Gastroesophageal sphincter (tissue), 4 donors: ENCODE results near the gene PODXL2. TPM values are rescaled to one million over a fixed set of nuclear protein-coding genes. Genes with fewer than 3 reads are reported as not detected.
A peak's percentile ranks its signal among the peaks of the same experiment; 100 is the strongest.

ENCODE experiments used
- ATAC-seq: fragments of 150-250 bp; one replicate; pipeline ENCODE4 v1.9.1; 2016; ENCODE audit warnings: mild to moderate bottlenecking, moderate library complexity
- H3K27ac ChIP-seq, 4 donors: fragments of 200-600 bp; sonication (generic) in 3 of 4; 1 replicate in 3 of 4; 2 replicates in 1 of 4; pipeline ENCODE4 v1.5.1; 2016 to 2019
- H3K27me3 ChIP-seq: fragments of 200-600 bp; sonication (generic); one replicate; pipeline ENCODE4 v1.5.1; 2019
- H3K36me3 ChIP-seq, 2 donors: fragments of 200-600 bp; sonication (generic); one replicate each; pipeline ENCODE4 v1.5.1; 2019; ENCODE audit warnings: control low read depth in 1 of 2
- H3K4me1 ChIP-seq, 3 donors: fragments of 200-600 bp; sonication (generic); 1 replicate in 2 of 3; 2 replicates in 1 of 3; pipeline ENCODE4 v1.5.1; 2016 to 2019; ENCODE audit warnings: control low read depth in 2 of 3
- H3K4me3 ChIP-seq, 2 donors: fragments of 200-600 bp; sonication (generic); one replicate each; pipeline ENCODE4 v1.5.1; 2019; ENCODE audit warnings: mild to moderate bottlenecking in 1 of 2, moderate library complexity in 1 of 2
- H3K9me3 ChIP-seq, 3 donors: fragments of 200-600 bp; sonication (generic); one replicate each; pipeline ENCODE4 v1.5.1; 2017 to 2019; ENCODE audit warnings: control low read depth in 2 of 3
- CTCF ChIP-seq, 4 experiments: fragments of 200-600 bp in 2 of 4; fragments of 450-650 bp in 2 of 4; sonication (generic) in 1 of 4; IDR thresholded peaks; one replicate each; pipeline ENCODE4 v1.5.1; 2017 to 2019; ENCODE audit warnings: antibody characterized with exemption in 4 of 4, mild to moderate bottlenecking in 2 of 4, moderate library complexity in 2 of 4
- EP300 ChIP-seq: sonication (generic); formaldehyde crosslinking; IDR thresholded peaks from one replicate; pipeline ENCODE4 v1.6.1; 2017; ENCODE audit warnings: antibody characterized with exemption, mild to moderate bottlenecking
- POLR2A ChIP-seq, 2 donors: fragments of 450-650 bp; IDR thresholded peaks; one replicate each; pipeline ENCODE4 v1.6.1; 2017; ENCODE audit warnings: antibody characterized with exemption in 2 of 2, mild to moderate bottlenecking in 2 of 2, moderate library complexity in 1 of 2
- POLR2AphosphoS5 ChIP-seq: sonication (generic); formaldehyde crosslinking; IDR thresholded peaks from one replicate; pipeline ENCODE4 v1.6.1; 2017; ENCODE audit warnings: antibody characterized with exemption
- WGBS, 2 donors: methylation state at CpG; one replicate each; pipeline ENCODE4 v1.1.5; 2018; ENCODE audit warnings: low coverage in 1 of 2; 5-methylcytosine and 5-hydroxymethylcytosine counted together
- total RNA-seq, 4 donors: library from RNA; depleted of rRNA; stranded (reverse); fragments of >200 nt; gene quantifications; one replicate each; pipeline ENCODE4 v1.1.0, GENCODE V29; 2016

PODXL2 gene
- total RNA-seq, 4 donors from 2014 or later = 1.9 to 2.8 (median 2.3) TPM

DNA sequence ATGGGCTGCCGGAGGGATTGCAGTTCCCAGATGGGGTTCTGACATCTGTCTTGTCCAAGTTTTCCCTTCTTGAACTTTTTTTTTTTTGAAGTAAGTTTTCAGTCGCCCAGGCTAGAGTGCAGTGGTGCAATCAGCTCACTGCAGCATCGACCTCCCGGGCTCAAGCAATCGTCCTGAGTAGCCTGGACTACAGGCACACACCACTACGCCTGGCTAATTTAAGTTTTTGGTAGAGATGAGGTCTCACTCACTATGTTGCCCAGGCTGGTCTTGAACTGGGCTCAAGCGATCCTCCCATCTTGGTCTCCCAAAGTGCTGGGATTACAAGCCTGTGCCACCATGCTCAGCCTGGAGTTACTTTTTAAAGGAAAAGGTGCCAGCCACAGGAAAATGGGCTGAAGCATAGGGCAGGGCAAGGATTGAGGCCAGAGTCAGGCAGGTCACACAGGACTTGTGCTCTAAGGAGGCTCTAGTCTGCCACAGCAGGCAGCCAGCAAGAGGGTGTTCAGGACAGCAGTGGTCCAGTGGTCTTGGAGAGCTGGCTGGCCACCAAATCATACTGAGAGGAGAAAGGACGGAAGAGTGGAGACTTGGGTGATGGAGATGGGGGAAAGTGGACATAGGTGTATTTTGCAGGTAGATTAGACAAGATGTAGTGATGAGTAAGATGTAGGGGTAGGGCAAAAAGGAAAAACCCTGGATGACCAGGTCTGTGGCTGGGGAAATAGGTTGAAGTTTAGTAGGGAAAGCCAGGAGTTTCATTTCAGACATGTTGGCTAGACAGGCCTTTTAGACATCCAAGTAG lies 6.0 kb upstream of the PODXL2 start:
- WGBS, 2 donors = 83 to 89% methylated on average over 3 to 5 of the region's 8 CpGs
- peaks cover 0 to 41% of the 10 kb centered on the region in 2 donors for H3K36me3 ChIP-seq
- H3K4me3 ChIP-seq = no peak overlapping the region
- ATAC-seq = no peak
- no peak overlapping the region for H3K27ac ChIP-seq
- H3K9me3 ChIP-seq = no peaks in the 10 kb centered on the region
- TF ChIP-seq POLR2AphosphoS5 (no peak), POLR2A (IDR thresholded peaks at IDR 0.05) (no peak), EP300 (no peak), CTCF (IDR thresholded peaks at IDR 0.05) (no peak)
- H3K4me1 ChIP-seq = no peaks in the 10 kb centered on the region
- H3K27me3 ChIP-seq = no peaks in the 10 kb centered on the region

DNA sequence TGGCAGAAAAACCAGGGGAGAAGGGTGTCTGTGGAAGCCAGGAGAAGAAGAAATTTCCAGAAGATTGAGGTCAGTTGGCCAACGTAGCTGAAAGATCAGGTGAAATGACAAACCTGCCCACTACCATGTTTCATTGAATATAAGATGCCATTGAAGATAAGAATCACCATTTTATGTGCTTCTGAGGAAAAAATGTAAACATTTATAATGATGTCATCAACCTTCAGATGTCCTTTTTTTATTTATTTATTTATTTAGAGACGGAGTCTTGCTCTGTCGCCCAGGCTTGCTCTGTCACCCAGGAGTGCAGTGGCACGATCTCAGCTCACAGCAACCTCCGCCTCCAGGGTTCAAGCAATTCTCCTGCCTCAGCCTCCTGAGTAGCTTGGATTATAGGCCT lies 4.9 kb upstream of the PODXL2 start:
- Histone ChIP-seq H3K36me3 (peaks cover 0 to 31% of the 10 kb centered on the region in 2 donors), H3K4me3 (no peak overlapping the region), H3K4me1 (peaks cover 0 to 3% (median 0%) of the 10 kb centered on the region in 3 donors), H3K27me3 (no peaks in the 10 kb centered on the region), H3K9me3 (no peaks in the 10 kb centered on the region), H3K27ac (no peak overlapping the region)
- TF ChIP-seq EP300 = no peak
- TF ChIP-seq POLR2AphosphoS5 = no peak
- TF ChIP-seq POLR2A (IDR thresholded peaks at IDR 0.05) = no peak
- TF ChIP-seq CTCF (IDR thresholded peaks at IDR 0.05) = no peak
- WGBS, 2 donors = 84 to 85% methylated on average over 5 of the region's 5 CpGs
- ATAC-seq = no peak

DNA sequence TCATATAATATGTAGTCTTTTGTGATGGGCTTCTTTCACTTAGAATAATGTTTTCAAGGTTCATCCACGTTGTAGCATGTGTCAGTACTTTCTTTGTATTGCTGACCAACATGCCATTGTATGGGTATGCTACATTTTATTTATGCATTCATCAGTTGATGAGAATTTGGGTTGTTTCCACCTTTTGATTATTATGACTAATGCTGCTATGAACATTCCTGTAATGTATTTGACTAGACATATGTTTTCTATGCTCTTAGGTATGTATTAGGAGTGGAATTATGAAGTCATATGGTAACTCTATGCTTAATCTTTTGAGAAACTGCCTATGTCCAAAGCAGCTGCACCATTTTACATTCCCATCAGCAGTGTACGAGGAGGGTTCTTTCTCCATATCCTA lies 3.2 kb upstream of the PODXL2 start:
- TF ChIP-seq POLR2AphosphoS5 = no peak
- Histone ChIP-seq H3K27ac (no peak overlapping the region), H3K27me3 (no peaks in the 10 kb centered on the region), H3K4me1 (peaks cover 0 to 16% (median 8%) of the 10 kb centered on the region in 3 donors), H3K9me3 (no peaks in the 10 kb centered on the region), H3K36me3 (peaks cover 0 to 16% of the 10 kb centered on the region in 2 donors), H3K4me3 (no peak overlapping the region)
- WGBS, 2 donors = 30 to 42% methylated on average over 2 of the region's 2 CpGs
- no peak for ATAC-seq

GRCh38 chr3:127628426-127628787 lies 578 bp upstream of the PODXL2 start:
- no peak overlapping the region for H3K4me3 ChIP-seq
- H3K27me3 ChIP-seq = peaks cover 5% of the 10 kb centered on the region
- peaks cover 0 to 16% (median 8%) of the 10 kb centered on the region in 3 donors for H3K4me1 ChIP-seq
- no peaks in the 10 kb centered on the region for H3K9me3 ChIP-seq
- 51 to 52% methylated on average over 4 of the region's 4 CpGs for WGBS, 2 donors
- no peak overlapping the region for H3K27ac ChIP-seq
- no peak for TF ChIP-seq POLR2A (IDR thresholded peaks at IDR 0.05)
- TF ChIP-seq CTCF (IDR thresholded peaks at IDR 0.05) = no peak
- TF ChIP-seq POLR2AphosphoS5 = no peak
- TF ChIP-seq EP300 = no peak
- H3K36me3 ChIP-seq = no peaks in the 10 kb centered on the region
- no peak for ATAC-seq

- H3K36me3 ChIP-seq = no peaks in the 10 kb centered on the region
- WGBS, 2 donors = 39 to 71% methylated on average over 2 to 8 of the region's 65 CpGs
- ATAC-seq = peak; percentile 44
Observed at GRCh38 chr3:127629467-127630403, 750 bp downstream of the PODXL2 start.

More at GRCh38 chr3:127629467-127630403, 750 bp downstream of the PODXL2 start:
- peaks cover 10% of the 10 kb centered on the region for H3K27me3 ChIP-seq
- H3K4me1 ChIP-seq = peaks cover 0 to 16% (median 8%) of the 10 kb centered on the region in 3 donors
- peak overlapping the region; percentile 32 to 56 for H3K4me3 ChIP-seq
- H3K27ac ChIP-seq = no peak overlapping the region
- H3K9me3 ChIP-seq = no peaks in the 10 kb centered on the region
- TF ChIP-seq EP300 = no peak
- TF ChIP-seq CTCF (IDR thresholded peaks at IDR 0.05) = no peak
- no peak for TF ChIP-seq POLR2AphosphoS5
- TF ChIP-seq POLR2A (IDR thresholded peaks at IDR 0.05) = no peak
